GM12878 (cell line): Measurements from ENCODE around the gene ITIH5. TPM values are rescaled to one million over a fixed set of nuclear protein-coding genes. Genes with fewer than 3 reads are reported as not detected.

Experiments
- ATAC-seq: fragments of 200-7000 bp; cut with Tn5 transposase; 3 replicates; pipeline ENCODE4 v1.9.1; 2020; ENCODE audit warnings: mild to moderate bottlenecking, moderate library complexity
- BruUV-seq: library from RNA; stranded (reverse); fragments of 400-500 nt; replicated peaks from 2 replicates; lab custom pipeline; 2021; lab: Mats Ljungman, UMichigan
- CTCF ChIA-PET: fragments of 300-600 bp; sonication (Branson Sonifier 250); formaldehyde crosslinking; extraction: SDS; loops from one replicate; lab custom pipeline; 2021; ENCODE audit warnings: inconsistent platforms; lab: Yijun Ruan, JAX
- POLR2A ChIA-PET: fragments of 350-600 bp; formaldehyde crosslinking; extraction: SDS; loops from one replicate; lab custom pipeline; 2021; ENCODE audit warnings: inconsistent platforms; lab: Charles Lee
- RAD21 ChIA-PET: fragments of 300-600 bp; sonication (Branson Sonifier 250); formaldehyde crosslinking; loops from one replicate; lab custom pipeline; 2023; ENCODE audit warnings: antibody characterized with exemption; ENCODE audit not compliant: unreplicated experiment; lab: Charles Lee
- SMC1A ChIA-PET: fragments of 300-600 bp; sonication (Branson Sonifier 250); formaldehyde crosslinking; loops from one replicate; lab custom pipeline; 2023; ENCODE audit not compliant: unreplicated experiment, uncharacterized antibody; lab: Charles Lee
- DNase-seq: peaks from one replicate; pipeline ENCODE4 v3.0.0-alpha.2; 2011; ENCODE audit warnings: low read depth, low spot score
- FAIRE-seq: peaks from 3 replicates; lab custom pipeline; 2011; peaks lifted over from hg19 to GRCh38; lab: Jason Lieb, UNC
- H2AFZ ChIP-seq: 2 replicates; pipeline ENCODE4 v1.6.0; 2011; ENCODE audit warnings: low read depth, low read length, control low read depth; ENCODE audit not compliant: control insufficient read depth
- H3K27ac ChIP-seq: 2 replicates; pipeline ENCODE4 v1.5.1; 2011; ENCODE audit warnings: control low read depth; ENCODE audit not compliant: control insufficient read depth, insufficient read depth
- H3K27me3 ChIP-seq, 2 experiments: replicated peaks in 1 of 2; 2 replicates each; pipeline versions ENCODE4 v1.6.0 to v1.6.1; 2011; ENCODE audit warnings: low read length in 1 of 2; ENCODE audit not compliant: control insufficient read depth in 2 of 2, insufficient read depth in 2 of 2
- H3K36me3 ChIP-seq, 2 experiments: 2 replicates each; pipeline ENCODE4 v1.5.1; 2011; ENCODE audit warnings: low read length in 1 of 2; ENCODE audit not compliant: control insufficient read depth in 2 of 2, insufficient read depth in 2 of 2
- H3K4me1 ChIP-seq: 2 replicates; pipeline ENCODE4 v1.6.1; 2011; ENCODE audit warnings: mild to moderate bottlenecking, low read length, moderate library complexity, mixed read lengths; ENCODE audit not compliant: control insufficient read depth, insufficient read depth
- H3K4me2 ChIP-seq: 2 replicates; pipeline ENCODE4 v1.6.0; 2011; ENCODE audit warnings: control low read depth; ENCODE audit not compliant: control insufficient read depth, insufficient read depth
- H3K4me3 ChIP-seq: fragments of 200-600 bp; sonication (generic); 2 replicates; pipeline ENCODE4 v1.5.1; 2016
- H3K79me2 ChIP-seq: 2 replicates; pipeline ENCODE4 v1.6.0; 2011; ENCODE audit warnings: low read length; ENCODE audit not compliant: control insufficient read depth, insufficient read depth
- H3K9ac ChIP-seq: 2 replicates; pipeline ENCODE4 v1.8.0; 2011; ENCODE audit warnings: low read length, control low read depth, mixed read lengths; ENCODE audit not compliant: control insufficient read depth, insufficient read depth
- H3K9me3 ChIP-seq: replicated peaks from 3 replicates; pipeline ENCODE4 v1.5.1; 2011; ENCODE audit warnings: mild to moderate bottlenecking, low read length; ENCODE audit not compliant: control insufficient read depth, insufficient read depth
- H4K20me1 ChIP-seq: 2 replicates; pipeline ENCODE4 v1.6.0; 2011; ENCODE audit not compliant: control insufficient read depth, insufficient read depth
- CREM ChIP-seq: IDR thresholded peaks from 2 replicates; pipeline ENCODE4 v1.6.1; 2014; ENCODE audit warnings: antibody characterized with exemption, low read depth
- FOS ChIP-seq: IDR thresholded peaks from 3 replicates; pipeline ENCODE4 v1.6.1; 2011; ENCODE audit warnings: borderline replicate concordance; ENCODE audit not compliant: insufficient read length; ENCODE audit errors: extremely low read depth
- JUNB ChIP-seq: IDR thresholded peaks from 2 replicates; pipeline ENCODE4 v1.6.1; 2016; ENCODE audit warnings: antibody characterized with exemption, mild to moderate bottlenecking
- MYC ChIP-seq: IDR thresholded peaks from 2 replicates; pipeline ENCODE4 v1.6.1; 2011; ENCODE audit warnings: mild to moderate bottlenecking, low read length, moderate library complexity, inconsistent platforms; ENCODE audit not compliant: insufficient read depth, insufficient replicate concordance, insufficient read length, severe bottlenecking
- NFXL1 ChIP-seq: fragments of 450-650 bp; IDR thresholded peaks from 2 replicates; pipeline ENCODE4 v1.6.1; 2017; ENCODE audit warnings: antibody characterized with exemption, mild to moderate bottlenecking, borderline replicate concordance
- NFYA ChIP-seq: IDR thresholded peaks from 2 replicates; pipeline ENCODE4 v1.6.1; 2011; ENCODE audit warnings: low read depth, mild to moderate bottlenecking, low read length, improper control_type of control experiment, borderline replicate concordance
- POLR2AphosphoS5 ChIP-seq: IDR thresholded peaks from 2 replicates; pipeline ENCODE4 v1.6.1; 2011; ENCODE audit warnings: mild to moderate bottlenecking, low read length, inconsistent platforms
- RAD51 ChIP-seq: fragments of 450-650 bp; IDR thresholded peaks from 2 replicates; pipeline ENCODE4 v1.6.1; 2016; ENCODE audit warnings: moderate library complexity, mild to moderate bottlenecking, inconsistent platforms
- RB1 ChIP-seq: fragments of 450-650 bp; formaldehyde crosslinking; IDR thresholded peaks from 2 replicates; pipeline ENCODE4 v1.6.1; 2017; ENCODE audit warnings: mild to moderate bottlenecking, borderline replicate concordance
- RFX5 ChIP-seq: IDR thresholded peaks from 2 replicates; pipeline ENCODE4 v1.6.1; 2011; ENCODE audit warnings: low read depth, low read length, improper control_type of control experiment
- RUNX3 ChIP-seq: IDR thresholded peaks from 2 replicates; pipeline ENCODE4 v1.6.1; 2012; ENCODE audit warnings: low read length, inconsistent platforms
- SRF ChIP-seq, 2 experiments: IDR thresholded peaks; 2 replicates each; pipeline ENCODE4 v1.6.1; 2011; ENCODE audit warnings: low read depth in 2 of 2, low read length in 2 of 2, mild to moderate bottlenecking in 1 of 2, moderate library complexity in 1 of 2
- STAT3 ChIP-seq: IDR thresholded peaks from 2 replicates; pipeline ENCODE4 v1.6.1; 2011; ENCODE audit warnings: low read depth, low read length, improper control_type of control experiment
- TCF7 ChIP-seq: IDR thresholded peaks from 2 replicates; pipeline ENCODE4 v1.6.1; 2014; ENCODE audit warnings: antibody characterized with exemption, borderline replicate concordance
- whole genome bisulfite sequencing: methylation state at CpG from one replicate; pipeline ENCODE4 v1.1.6; 2016; ENCODE audit warnings: low lambda C conversion rate; ENCODE audit not compliant: insufficient replicate concordance, insufficient coverage; ENCODE audit errors: missing lambda C conversion rate; 5-methylcytosine and 5-hydroxymethylcytosine counted together
- in situ Hi-C: fragments of 300-500 bp; cut with MboI; formaldehyde crosslinking; loops from 9 replicates; pipeline ENCODE4 v1.14.3; 2018; ENCODE audit warnings: mixed read lengths
- intact Hi-C: fragments of 100-400 bp; cut with micrococcal nuclease; formaldehyde crosslinking; loops from one replicate; pipeline ENCODE4 v1.14.2; 2022; ENCODE audit not compliant: unreplicated experiment
- polyA plus RNA-seq, 11 experiments: library from polyadenylated mRNA; depleted of rRNA in 4 of 11; unstranded in 6 of 11; stranded (reverse) in 5 of 11; fragments of >200 nt; fragmentation: Nextera tagmentation in 4 of 11; fragmentation: Illumina TruSeq in 1 of 11; extraction: Ambion mirVana in 4 of 11; extraction: Trizol in 1 of 11; gene quantifications; 1 replicate in 1 of 11; 2 replicates in 10 of 11; pipeline versions ENCODE4 v1.2.1 to v1.2.3, GENCODE V29; 2011 to 2016; ENCODE audit warnings: inconsistent platforms in 2 of 11, missing spikeins in 2 of 11, low read depth in 1 of 11
- total RNA-seq, 4 experiments: library from RNA; depleted of rRNA in 3 of 4; stranded (reverse); fragments of >200 nt in 3 of 4; fragmentation: Illumina TruSeq in 1 of 4; extraction: Trizol in 1 of 4; gene quantifications; 2 replicates each; pipeline versions ENCODE4 v1.2.1 to v1.2.3, GENCODE V29; 2013 to 2021
- TF ChIP-seq, protein P1 (sequence below): fragments of 450-650 bp; formaldehyde crosslinking; IDR thresholded peaks from 2 replicates; pipeline ENCODE4 v1.4.0; 2022; ENCODE audit warnings: mild to moderate bottlenecking, moderate library complexity
- TF ChIP-seq, protein P2 (sequence below): fragments of 450-650 bp; formaldehyde crosslinking; IDR thresholded peaks from 2 replicates; pipeline ENCODE4 v1.4.0; 2020; ENCODE audit warnings: mild to moderate bottlenecking, moderate library complexity

ITIH5 gene
- total and polyA plus RNA-seq, 10 of the 15 experiments (the other 5 are each of a cell fraction or from before 2014, with no cell fraction given): 0.14 to 0.43 (median 0.21) TPM; not detected in 7

- TF ChIP-seq NFYA (no peak), RUNX3 (no peak), RAD51 (no peak), FOS (no peak)
Measured at GRCh38 chr10:7561985-7562384, 104.8 kb downstream of the ITIH5 start (continued).

- Histone ChIP-seq H3K79me2 (no peaks in the 10 kb centered on the region), H3K27ac (no peak overlapping the region), H3K9me3 (no peaks in the 10 kb centered on the region), H2AFZ (no peak overlapping the region), H4K20me1 (no peaks in the 10 kb centered on the region), H3K36me3 (no peaks in the 10 kb centered on the region), H3K4me3 (no peak overlapping the region), H3K9ac (no peak overlapping the region), H3K4me2 (no peak overlapping the region), H3K4me1 (no peaks in the 10 kb centered on the region), H3K27me3 (no peaks in the 10 kb centered on the region)
- no peak for DNase-seq
- in situ Hi-C loops (no loop called here), intact Hi-C loops (no loop called here)
- ChIA-PET RAD21 (interaction anchor here (0.6 kb wide), 1 partner anchor 641 kb away, joined by 3 read pairs; no protein-coding TSS in a partner anchor), CTCF (interaction anchor here (0.5 to 1.0 kb wide), 3 partner anchors 18 to 804 kb away, joined by 3 to 7 read pairs (median 3); no protein-coding TSS in a partner anchor), SMC1A (interaction anchor here (0.6 to 1.6 kb wide), 3 partner anchors 9 to 17 kb away, joined by 3 to 6 read pairs (median 5); no protein-coding TSS in a partner anchor), POLR2A (interaction anchor here (0.6 to 0.7 kb wide), 3 partner anchors 178 to 446 kb away, joined by 4 to 5 read pairs (median 4); no protein-coding TSS in a partner anchor)
- FAIRE-seq: no peak
- WGBS: 46% methylated on average over 19 of the region's 19 CpGs
- BruUV-seq: no TSS peak
- no peak for ATAC-seq
- TF ChIP-seq SRF (IDR thresholded peaks at IDR 0.05; ENCODE audit: low read depth in 2 of 2, low read length in 2 of 2): no peak
- TF ChIP-seq STAT3: no peak
- TF ChIP-seq FOS: no peak
- TF ChIP-seq, protein P1, sequence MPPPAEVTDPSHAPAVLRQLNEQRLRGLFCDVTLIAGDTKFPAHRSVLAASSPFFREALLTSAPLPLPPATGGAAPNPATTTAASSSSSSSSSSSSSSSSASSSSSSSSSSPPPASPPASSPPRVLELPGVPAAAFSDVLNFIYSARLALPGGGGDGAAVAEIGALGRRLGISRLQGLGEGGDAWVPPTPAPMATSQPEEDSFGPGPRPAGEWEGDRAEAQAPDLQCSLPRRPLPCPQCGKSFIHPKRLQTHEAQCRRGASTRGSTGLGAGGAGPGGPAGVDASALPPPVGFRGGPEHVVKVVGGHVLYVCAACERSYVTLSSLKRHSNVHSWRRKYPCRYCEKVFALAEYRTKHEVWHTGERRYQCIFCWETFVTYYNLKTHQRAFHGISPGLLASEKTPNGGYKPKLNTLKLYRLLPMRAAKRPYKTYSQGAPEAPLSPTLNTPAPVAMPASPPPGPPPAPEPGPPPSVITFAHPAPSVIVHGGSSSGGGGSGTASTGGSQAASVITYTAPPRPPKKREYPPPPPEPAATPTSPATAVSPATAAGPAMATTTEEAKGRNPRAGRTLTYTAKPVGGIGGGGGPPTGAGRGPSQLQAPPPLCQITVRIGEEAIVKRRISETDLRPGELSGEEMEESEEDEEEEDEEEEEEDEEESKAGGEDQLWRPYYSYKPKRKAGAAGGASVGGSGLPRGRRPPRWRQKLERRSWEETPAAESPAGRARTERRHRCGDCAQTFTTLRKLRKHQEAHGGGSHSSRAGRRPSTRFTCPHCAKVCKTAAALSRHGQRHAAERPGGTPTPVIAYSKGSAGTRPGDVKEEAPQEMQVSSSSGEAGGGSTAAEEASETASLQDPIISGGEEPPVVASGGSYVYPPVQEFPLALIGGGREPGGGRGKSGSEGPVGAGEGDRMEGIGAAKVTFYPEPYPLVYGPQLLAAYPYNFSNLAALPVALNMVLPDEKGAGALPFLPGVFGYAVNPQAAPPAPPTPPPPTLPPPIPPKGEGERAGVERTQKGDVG (CRISPR knock-in tag): no peak
- TF ChIP-seq CREM: no peak
- no peak for TF ChIP-seq TCF7
- no peak for TF ChIP-seq RAD51
- TF ChIP-seq NFXL1: no peak
- no peak for TF ChIP-seq JUNB
- TF ChIP-seq RFX5: no peak
- TF ChIP-seq POLR2AphosphoS5: no peak
- no peak for TF ChIP-seq RB1
- TF ChIP-seq, protein P2, sequence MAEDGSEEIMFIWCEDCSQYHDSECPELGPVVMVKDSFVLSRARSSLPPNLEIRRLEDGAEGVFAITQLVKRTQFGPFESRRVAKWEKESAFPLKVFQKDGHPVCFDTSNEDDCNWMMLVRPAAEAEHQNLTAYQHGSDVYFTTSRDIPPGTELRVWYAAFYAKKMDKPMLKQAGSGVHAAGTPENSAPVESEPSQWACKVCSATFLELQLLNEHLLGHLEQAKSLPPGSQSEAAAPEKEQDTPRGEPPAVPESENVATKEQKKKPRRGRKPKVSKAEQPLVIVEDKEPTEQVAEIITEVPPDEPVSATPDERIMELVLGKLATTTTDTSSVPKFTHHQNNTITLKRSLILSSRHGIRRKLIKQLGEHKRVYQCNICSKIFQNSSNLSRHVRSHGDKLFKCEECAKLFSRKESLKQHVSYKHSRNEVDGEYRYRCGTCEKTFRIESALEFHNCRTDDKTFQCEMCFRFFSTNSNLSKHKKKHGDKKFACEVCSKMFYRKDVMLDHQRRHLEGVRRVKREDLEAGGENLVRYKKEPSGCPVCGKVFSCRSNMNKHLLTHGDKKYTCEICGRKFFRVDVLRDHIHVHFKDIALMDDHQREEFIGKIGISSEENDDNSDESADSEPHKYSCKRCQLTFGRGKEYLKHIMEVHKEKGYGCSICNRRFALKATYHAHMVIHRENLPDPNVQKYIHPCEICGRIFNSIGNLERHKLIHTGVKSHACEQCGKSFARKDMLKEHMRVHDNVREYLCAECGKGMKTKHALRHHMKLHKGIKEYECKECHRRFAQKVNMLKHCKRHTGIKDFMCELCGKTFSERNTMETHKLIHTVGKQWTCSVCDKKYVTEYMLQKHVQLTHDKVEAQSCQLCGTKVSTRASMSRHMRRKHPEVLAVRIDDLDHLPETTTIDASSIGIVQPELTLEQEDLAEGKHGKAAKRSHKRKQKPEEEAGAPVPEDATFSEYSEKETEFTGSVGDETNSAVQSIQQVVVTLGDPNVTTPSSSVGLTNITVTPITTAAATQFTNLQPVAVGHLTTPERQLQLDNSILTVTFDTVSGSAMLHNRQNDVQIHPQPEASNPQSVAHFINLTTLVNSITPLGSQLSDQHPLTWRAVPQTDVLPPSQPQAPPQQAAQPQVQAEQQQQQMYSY (CRISPR knock-in tag): no peak
- TF ChIP-seq MYC: no peak
Measured at GRCh38 chr10:7561216-7561893, 105.4 kb downstream of the ITIH5 start.
